ENCODE data around the gene CABLES1. TPM values are rescaled to one million over a fixed set of nuclear protein-coding genes. Genes with fewer than 3 reads are reported as not detected.

CABLES1 gene
- total and polyA plus RNA-seq, 2 of the 8 experiments (the other 6 are each of a cell fraction or from before 2014, with no cell fraction given): 9.2 to 26.4 TPM

- no peak overlapping the region for H3K23ac ChIP-seq (ENCODE audit: insufficient read length)
- no peaks in the 10 kb centered on the region for H3K79me1 ChIP-seq (ENCODE audit: low read depth, low read length)
- H4K5ac ChIP-seq (ENCODE audit: insufficient read length, low read depth, low read length): no peak overlapping the region
- no peak overlapping the region for H3K18ac ChIP-seq (ENCODE audit: extremely low read depth, low read length)
- DNase-seq (ENCODE audit: low read depth in 1 of 2, low spot score in 2 of 2): no peak
- 0 out of 7 replicates have a peak, but pooled peaks cover 0 to 2% (median 0%) of the 10 kb centered on the region in 4 experiments for H3K4me1 ChIP-seq (replicated peaks in 1 of 4; ENCODE audit: control insufficient read depth in 3 of 4, insufficient read depth in 4 of 4, low read length in 3 of 4)
- H3K9me3 ChIP-seq (ENCODE audit: insufficient read depth in 2 of 2, low read depth in 1 of 2, low read length in 1 of 2): no peaks in the 10 kb centered on the region
- CTCF ChIA-PET (ENCODE audit: partially characterized antibody): interaction anchor here (0.8 to 2.1 kb wide), 2 partner anchors 18 to 94 kb away, joined by 3 to 9 read pairs; no protein-coding TSS in a partner anchor
- no peak overlapping the region for H3K4me2 ChIP-seq (ENCODE audit: insufficient read depth in 1 of 2, low read depth in 2 of 2, low read length in 2 of 2)
- TF ChIP-seq HDAC2 (IDR thresholded peaks at IDR 0.05; ENCODE audit: borderline replicate concordance in 1 of 2, low read depth in 2 of 2, low read length in 2 of 2) (no peak), CHD2 (IDR thresholded peaks at IDR 0.05; ENCODE audit: low read length) (no peak)
- peaks cover 0 to 3% (median 0%) of the 10 kb centered on the region in 4 experiments; a peak in 1 of 7 replicates for H3K27me3 ChIP-seq (replicated peaks in 1 of 4; ENCODE audit: control insufficient read depth in 3 of 4, extremely low read depth in 1 of 4, insufficient read depth in 3 of 4, low read length in 3 of 4)
- no peak overlapping the region for H2BK120ac ChIP-seq (replicated peaks; ENCODE audit: low read depth, low read length)
- H2BK5ac ChIP-seq (ENCODE audit: low read depth, low read length): no peak overlapping the region
- H3K56ac ChIP-seq (replicated peaks; ENCODE audit: insufficient read length, low read depth, low read length): no peak overlapping the region
- POLR2A ChIA-PET (ENCODE audit: partially characterized antibody): no interaction called here
- FAIRE-seq: no peak
- no peak overlapping the region; the same call in 1 of the 2 replicates for H4K8ac ChIP-seq (ENCODE audit: extremely low read depth, insufficient read depth, low read length)
- no peak overlapping the region for H4K91ac ChIP-seq (replicated peaks; ENCODE audit: insufficient read length, low read length)
- H3K9ac ChIP-seq (replicated peaks in 1 of 4; ENCODE audit: extremely low read depth in 1 of 4, low read depth in 3 of 4, low read length in 3 of 4): no peak overlapping the region
- H2AK5ac ChIP-seq (ENCODE audit: low read depth, low read length): no peak overlapping the region
- no peaks in the 10 kb centered on the region for H4K20me1 ChIP-seq (replicated peaks in 1 of 2; ENCODE audit: control insufficient read depth in 1 of 2, insufficient read depth in 2 of 2, low read length in 2 of 2)
- no peak overlapping the region for H2BK20ac ChIP-seq (ENCODE audit: low read length)
- no peak overlapping the region for H3K27ac ChIP-seq (ENCODE audit: low read depth, low read length)
- 90% methylated on average over 6 of the region's 6 CpGs; no CpG with 5 or more reads in 1 of the 2 experiments for WGBS, 2 experiments (ENCODE audit: extremely low coverage in 1 of 2, insufficient coverage in 1 of 2, insufficient read length in 1 of 2, insufficient replicate concordance in 2 of 2, low coverage in 1 of 2, low lambda C conversion rate in 2 of 2, missing lambda C conversion rate in 1 of 2)
- H3K14ac ChIP-seq (ENCODE audit: insufficient read length): no peak overlapping the region
- no peak overlapping the region for H2BK12ac ChIP-seq (ENCODE audit: low read depth, low read length)
- no peaks in the 10 kb centered on the region for H3K23me2 ChIP-seq (ENCODE audit: low read depth, low read length)
- no peaks in the 10 kb centered on the region for H3K36me3 ChIP-seq (ENCODE audit: control insufficient read depth in 2 of 4, insufficient read depth in 4 of 4, low read length in 3 of 4)
- H2BK15ac ChIP-seq (ENCODE audit: low read length): no peak overlapping the region
- H3K4me3 ChIP-seq (ENCODE audit: extremely low read depth in 1 of 4, insufficient read depth in 2 of 4, low read depth in 3 of 4, low read length in 4 of 4): no peak overlapping the region
- H2AFZ ChIP-seq (ENCODE audit: low read length): no peak overlapping the region
- peak overlapping the region; percentile 32 for H3K4ac ChIP-seq (replicated peaks; ENCODE audit: insufficient read length, low read depth, low read length)
- H3K79me2 ChIP-seq (ENCODE audit: control insufficient read depth in 1 of 2, insufficient read depth in 2 of 2, low read length in 2 of 2): no peaks in the 10 kb centered on the region
Measured at GRCh38 chr18:23113576-23113975, 21.7 kb upstream of the CABLES1 start.
